H9 (cell line): ENCODE results near the gene OFD1. TPM values are rescaled to one million over a fixed set of nuclear protein-coding genes. Genes with fewer than 3 reads are reported as not detected.

ENCODE experiments used
- DNase-seq: peaks from one replicate; pipeline ENCODE4 v3.0.0-alpha.2; 2017
- H2AFZ ChIP-seq: one replicate; pipeline ENCODE4 v1.6.1; 2013; ENCODE audit warnings: mild to moderate bottlenecking, low read length, control low read depth, moderate library complexity
- H2AK5ac ChIP-seq: 2 replicates; pipeline ENCODE4 v1.6.1; 2013; ENCODE audit warnings: low read length, control low read depth, mixed read lengths; ENCODE audit not compliant: insufficient read length
- H2BK120ac ChIP-seq: one replicate; pipeline ENCODE4 v1.6.1; 2013; ENCODE audit warnings: low read depth, mild to moderate bottlenecking, low read length, control low read depth, inconsistent platforms; ENCODE audit not compliant: poor library complexity, severe bottlenecking
- H2BK12ac ChIP-seq: 2 replicates; pipeline ENCODE4 v1.6.1; 2013; ENCODE audit warnings: low read length, control low read depth, mixed read lengths, low read depth; ENCODE audit not compliant: insufficient read length
- H2BK15ac ChIP-seq: 2 replicates; pipeline ENCODE4 v1.6.1; 2013; ENCODE audit warnings: low read depth, low read length, control low read depth
- H2BK20ac ChIP-seq: one replicate; pipeline ENCODE4 v1.6.1; 2013; ENCODE audit warnings: low read depth, mild to moderate bottlenecking, low read length, control low read depth, inconsistent platforms; ENCODE audit not compliant: poor library complexity, severe bottlenecking
- H2BK5ac ChIP-seq: 2 replicates; pipeline ENCODE4 v1.6.1; 2013; ENCODE audit warnings: low read length, control low read depth, mixed read lengths; ENCODE audit not compliant: insufficient read length
- H3K14ac ChIP-seq: 2 replicates; pipeline ENCODE4 v1.6.1; 2013; ENCODE audit warnings: low read length, control low read depth; ENCODE audit not compliant: insufficient read depth
- H3K18ac ChIP-seq: 2 replicates; pipeline ENCODE4 v1.6.1; 2013; ENCODE audit warnings: low read depth, mild to moderate bottlenecking, mixed read lengths, low read length, control low read depth; ENCODE audit not compliant: insufficient read length
- H3K23ac ChIP-seq: 2 replicates; pipeline ENCODE4 v1.6.1; 2013; ENCODE audit warnings: low read length, control low read depth, mixed read lengths, low read depth; ENCODE audit not compliant: insufficient read length
- H3K23me2 ChIP-seq: 2 replicates; pipeline ENCODE4 v1.6.1; 2013; ENCODE audit warnings: low read depth, mild to moderate bottlenecking, mixed read lengths, low read length, control low read depth; ENCODE audit not compliant: insufficient read length, poor library complexity, severe bottlenecking
- H3K27ac ChIP-seq: 2 replicates; pipeline ENCODE4 v1.5.1; 2013; ENCODE audit warnings: low read length, control low read depth, mixed read lengths, low read depth; ENCODE audit not compliant: insufficient read length
- H3K27me3 ChIP-seq: 2 replicates; pipeline ENCODE4 v1.6.1; 2013; ENCODE audit warnings: low read length, control low read depth, inconsistent platforms; ENCODE audit not compliant: insufficient read depth
- H3K4ac ChIP-seq: 2 replicates; pipeline ENCODE4 v1.6.1; 2013; ENCODE audit warnings: low read depth, mild to moderate bottlenecking, control low read depth, inconsistent platforms, low read length, moderate library complexity
- H3K4me1 ChIP-seq: 2 replicates; pipeline ENCODE4 v1.6.1; 2013; ENCODE audit warnings: low read length, control low read depth, inconsistent platforms; ENCODE audit not compliant: insufficient read depth
- H3K4me2 ChIP-seq: 2 replicates; pipeline ENCODE4 v1.6.1; 2013; ENCODE audit warnings: low read length, control low read depth, mixed read lengths; ENCODE audit not compliant: insufficient read length, insufficient read depth
- H3K56ac ChIP-seq: 2 replicates; pipeline ENCODE4 v1.6.1; 2013; ENCODE audit warnings: low read depth, mild to moderate bottlenecking, mixed read lengths, low read length, control low read depth; ENCODE audit not compliant: insufficient read length
- H3K79me1 ChIP-seq: 2 replicates; pipeline ENCODE4 v1.6.1; 2013; ENCODE audit warnings: low read depth, mild to moderate bottlenecking, moderate library complexity, low read length, control low read depth, inconsistent platforms; ENCODE audit not compliant: insufficient read depth, poor library complexity, severe bottlenecking
- H3K79me2 ChIP-seq: 2 replicates; pipeline ENCODE4 v1.6.1; 2013; ENCODE audit warnings: low read length, control low read depth, inconsistent platforms; ENCODE audit not compliant: insufficient read depth
- H3K9ac ChIP-seq: 2 replicates; pipeline ENCODE4 v1.6.1; 2013; ENCODE audit warnings: low read length, control low read depth, mixed read lengths; ENCODE audit not compliant: insufficient read length; ENCODE audit errors: extremely low read depth
- H3K9me3 ChIP-seq: one replicate; pipeline ENCODE4 v1.6.1; 2013; ENCODE audit warnings: low read depth, low read length, inconsistent platforms; ENCODE audit not compliant: control insufficient read depth
- H3T11ph ChIP-seq: one replicate; pipeline ENCODE4 v1.6.1; 2013; ENCODE audit warnings: mild to moderate bottlenecking, low read length, control low read depth, inconsistent platforms
- H4K20me1 ChIP-seq: one replicate; pipeline ENCODE4 v1.6.1; 2013; ENCODE audit not compliant: control insufficient read depth, insufficient read length, insufficient read depth
- H4K5ac ChIP-seq: 2 replicates; pipeline ENCODE4 v1.6.1; 2013; ENCODE audit warnings: low read depth, mild to moderate bottlenecking, mixed read lengths, low read length, control low read depth; ENCODE audit not compliant: insufficient read length
- H4K8ac ChIP-seq: replicated peaks from 2 replicates; pipeline ENCODE4 v1.6.1; 2013; ENCODE audit warnings: low read length, control low read depth, mixed read lengths, low read depth; ENCODE audit not compliant: insufficient read length
- H4K91ac ChIP-seq: 2 replicates; pipeline ENCODE4 v1.6.1; 2013; ENCODE audit warnings: low read depth, mild to moderate bottlenecking, moderate library complexity, mixed read lengths, low read length, control low read depth; ENCODE audit not compliant: insufficient read length
- H3K27ac Mint-ChIP-seq, 3 experiments: 2 replicates in 2 of 3; 3 replicates in 1 of 3; pipeline ENCODE4 v1.8.0; 2020 to 2021; ENCODE audit warnings: mixed read lengths in 3 of 3, mild to moderate bottlenecking in 1 of 3, moderate library complexity in 1 of 3
- H3K27me3 Mint-ChIP-seq: 2 replicates; pipeline ENCODE4 v1.8.0; 2021; ENCODE audit warnings: low read depth, mild to moderate bottlenecking, moderate library complexity, mixed read lengths
- H3K36me3 Mint-ChIP-seq, 3 experiments: 2 replicates in 2 of 3; 3 replicates in 1 of 3; pipeline ENCODE4 v1.8.0; 2020 to 2021; ENCODE audit warnings: low read depth in 3 of 3, mixed read lengths in 3 of 3; ENCODE audit not compliant: insufficient read depth in 1 of 3
- H3K4me1 Mint-ChIP-seq, 2 experiments: 2 replicates each; pipeline ENCODE4 v1.8.0; 2020; ENCODE audit warnings: mixed read lengths in 2 of 2
- H3K4me3 Mint-ChIP-seq, 2 experiments: 2 replicates in 1 of 2; 3 replicates in 1 of 2; pipeline ENCODE4 v1.8.0; 2020 to 2021; ENCODE audit warnings: mild to moderate bottlenecking in 2 of 2, mixed read lengths in 2 of 2, moderate library complexity in 1 of 2
- H3K9me3 Mint-ChIP-seq, 2 experiments: 2 replicates in 1 of 2; 3 replicates in 1 of 2; pipeline ENCODE4 v1.8.0; 2020; ENCODE audit warnings: mild to moderate bottlenecking in 2 of 2, mixed read lengths in 2 of 2, moderate library complexity in 1 of 2
- WGBS: extraction: QIAGEN DNeasy Blood & Tissue Kit; methylation state at CpG from one replicate; pipeline ENCODE4 v1.1.7; 2013; ENCODE audit warnings: missing lambda C conversion rate, low lambda C conversion rate, mixed read lengths; ENCODE audit not compliant: insufficient read length; ENCODE audit errors: extremely low coverage; 5-methylcytosine and 5-hydroxymethylcytosine counted together
- total RNA-seq: library from RNA; stranded (reverse); gene quantifications from 2 replicates; pipeline ENCODE4 v1.2.1, GENCODE V29; 2021
- TF ChIP-seq, protein P1 (sequence below): fragments of 200-600 bp; sonication (generic); conservative IDR thresholded peaks from 3 replicates; pipeline ENCODE4 v1.8.0; 2021; ENCODE audit warnings: antibody characterized with exemption, mild to moderate bottlenecking

The OFD1 gene
- total RNA-seq, 1 experiment from 2014 or later, result 36.0 TPM

DNA sequence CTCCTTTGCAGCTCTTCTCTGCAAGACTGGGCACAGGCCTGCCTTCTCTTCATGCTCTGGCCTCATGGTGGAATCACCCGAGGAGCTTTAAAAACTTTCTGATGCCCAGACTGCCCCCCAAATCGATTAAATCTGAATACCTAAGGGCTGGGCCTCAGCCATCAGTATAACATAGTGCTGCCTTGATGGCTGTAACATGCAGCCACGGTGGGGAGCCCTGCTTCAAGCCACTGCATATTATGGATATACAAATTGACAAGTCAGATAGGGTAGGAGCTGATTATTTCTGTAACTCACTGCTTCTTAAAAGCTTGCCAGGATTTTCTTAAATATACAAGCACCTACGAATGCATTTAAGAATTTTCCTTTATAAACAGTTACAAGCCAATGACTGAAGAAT is 41.8 kb downstream of the OFD1 start:
- H3K9me3 Mint-ChIP-seq, result peaks cover 17 to 32% of the 10 kb centered on the region in 2 experiments
- no peak overlapping the region for H2BK12ac ChIP-seq
- H3K27me3 ChIP-seq, result no peaks in the 10 kb centered on the region
- H3K36me3 Mint-ChIP-seq, result peaks cover 33 to 62% (median 38%) of the 10 kb centered on the region in 3 experiments
- H3K79me1 ChIP-seq, result no peaks in the 10 kb centered on the region
- no peak overlapping the region for H3K4me2 ChIP-seq
- H3K79me2 ChIP-seq, result no peaks in the 10 kb centered on the region
- H2AFZ ChIP-seq, result no peak overlapping the region
- H3K27ac ChIP-seq, result no peak overlapping the region
- no peak overlapping the region for H4K8ac ChIP-seq
- no peak overlapping the region for H3K18ac ChIP-seq
- H3K4me1 ChIP-seq, result no peaks in the 10 kb centered on the region
- no peak overlapping the region for H3K4me3 Mint-ChIP-seq
- peaks cover 8 to 10% of the 10 kb centered on the region in 2 experiments for H3K4me1 Mint-ChIP-seq
- H2AK5ac ChIP-seq, result no peak overlapping the region
- H3K27ac Mint-ChIP-seq, result no peak overlapping the region
- no peak overlapping the region for H3K4ac ChIP-seq
- H2BK15ac ChIP-seq, result no peak overlapping the region
- no peak overlapping the region for H4K91ac ChIP-seq
- no peak overlapping the region for H4K5ac ChIP-seq
- no peak overlapping the region for H3K56ac ChIP-seq
- no peaks in the 10 kb centered on the region for H3K9me3 ChIP-seq
- WGBS, result no CpG with 5 or more reads among the region's 4 CpGs
- no peak overlapping the region for H3K9ac ChIP-seq
- H3K23ac ChIP-seq, result no peak overlapping the region
- no peaks in the 10 kb centered on the region for H3K23me2 ChIP-seq
- no peaks in the 10 kb centered on the region for H4K20me1 ChIP-seq
- H2BK20ac ChIP-seq, result no peak overlapping the region
- H2BK120ac ChIP-seq, result no peak overlapping the region
- H2BK5ac ChIP-seq, result no peak overlapping the region
- TF ChIP-seq, protein P1, sequence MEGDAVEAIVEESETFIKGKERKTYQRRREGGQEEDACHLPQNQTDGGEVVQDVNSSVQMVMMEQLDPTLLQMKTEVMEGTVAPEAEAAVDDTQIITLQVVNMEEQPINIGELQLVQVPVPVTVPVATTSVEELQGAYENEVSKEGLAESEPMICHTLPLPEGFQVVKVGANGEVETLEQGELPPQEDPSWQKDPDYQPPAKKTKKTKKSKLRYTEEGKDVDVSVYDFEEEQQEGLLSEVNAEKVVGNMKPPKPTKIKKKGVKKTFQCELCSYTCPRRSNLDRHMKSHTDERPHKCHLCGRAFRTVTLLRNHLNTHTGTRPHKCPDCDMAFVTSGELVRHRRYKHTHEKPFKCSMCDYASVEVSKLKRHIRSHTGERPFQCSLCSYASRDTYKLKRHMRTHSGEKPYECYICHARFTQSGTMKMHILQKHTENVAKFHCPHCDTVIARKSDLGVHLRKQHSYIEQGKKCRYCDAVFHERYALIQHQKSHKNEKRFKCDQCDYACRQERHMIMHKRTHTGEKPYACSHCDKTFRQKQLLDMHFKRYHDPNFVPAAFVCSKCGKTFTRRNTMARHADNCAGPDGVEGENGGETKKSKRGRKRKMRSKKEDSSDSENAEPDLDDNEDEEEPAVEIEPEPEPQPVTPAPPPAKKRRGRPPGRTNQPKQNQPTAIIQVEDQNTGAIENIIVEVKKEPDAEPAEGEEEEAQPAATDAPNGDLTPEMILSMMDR, result no peak
- DNase-seq, result no peak
- H3T11ph ChIP-seq, result no peak overlapping the region
- H3K27me3 Mint-ChIP-seq, result no peaks in the 10 kb centered on the region
- no peak overlapping the region for H3K14ac ChIP-seq
